ENCODE results near the gene MAGI1.

GRCh38 chr3:65438096-65438495, 600.6 kb downstream of the MAGI1 start:
- TF ChIP-seq POLR2AphosphoS5 (IDR thresholded peaks at IDR 0.05) (no peak), CTCF (IDR thresholded peaks at IDR 0.05) (no peak)
